SK-MEL-5 (cell line): Measurements from ENCODE around the gene DCAF8. TPM values are rescaled to one million over a fixed set of nuclear protein-coding genes. Genes with fewer than 3 reads are reported as not detected.
A peak's percentile ranks its signal among the peaks of the same experiment; 100 is the strongest.
"Not testable (repeated sequence)": the region's sequence is repeated elsewhere in the genome, so short reads cannot be mapped to it uniquely, and the experiment has no call there.

ENCODE experiments used
- DNase-seq: peaks from one replicate; pipeline ENCODE4 v3.0.0-alpha.2; 2016; ENCODE audit warnings: low read depth, low spot score
- in situ Hi-C: cut with HindIII; loops from 2 replicates; pipeline ENCODE4 v1.10.0; 2016; ENCODE audit warnings: low sequenced_read_pairs, high pct_unique_total_duplicates, low pct_unique_long_range_greater_than_20kb
- polyA plus RNA-seq, 2 experiments: library from polyadenylated mRNA; depleted of rRNA; stranded (reverse); fragments of >200 nt; gene quantifications; 2 replicates each; pipeline ENCODE4 v1.2.3, GENCODE V29; 2015
- total RNA-seq: library from RNA; depleted of rRNA; stranded (reverse); fragments of >200 nt; shearing (Covaris generic); gene quantifications from 2 replicates; pipeline ENCODE4 v1.2.3, GENCODE V29; 2014; rRNA removed

The DCAF8 gene
- 61.5 and 62.1 TPM in 2 replicates for total RNA-seq
- 56.4 and 64.5 TPM in 2 replicates for polyA plus RNA-seq (2015; cell fraction: cytosol; rRNA removed)
- polyA plus RNA-seq (2015; cell fraction: nucleus; rRNA removed), result 650 and 810 TPM in 2 replicates

DNA sequence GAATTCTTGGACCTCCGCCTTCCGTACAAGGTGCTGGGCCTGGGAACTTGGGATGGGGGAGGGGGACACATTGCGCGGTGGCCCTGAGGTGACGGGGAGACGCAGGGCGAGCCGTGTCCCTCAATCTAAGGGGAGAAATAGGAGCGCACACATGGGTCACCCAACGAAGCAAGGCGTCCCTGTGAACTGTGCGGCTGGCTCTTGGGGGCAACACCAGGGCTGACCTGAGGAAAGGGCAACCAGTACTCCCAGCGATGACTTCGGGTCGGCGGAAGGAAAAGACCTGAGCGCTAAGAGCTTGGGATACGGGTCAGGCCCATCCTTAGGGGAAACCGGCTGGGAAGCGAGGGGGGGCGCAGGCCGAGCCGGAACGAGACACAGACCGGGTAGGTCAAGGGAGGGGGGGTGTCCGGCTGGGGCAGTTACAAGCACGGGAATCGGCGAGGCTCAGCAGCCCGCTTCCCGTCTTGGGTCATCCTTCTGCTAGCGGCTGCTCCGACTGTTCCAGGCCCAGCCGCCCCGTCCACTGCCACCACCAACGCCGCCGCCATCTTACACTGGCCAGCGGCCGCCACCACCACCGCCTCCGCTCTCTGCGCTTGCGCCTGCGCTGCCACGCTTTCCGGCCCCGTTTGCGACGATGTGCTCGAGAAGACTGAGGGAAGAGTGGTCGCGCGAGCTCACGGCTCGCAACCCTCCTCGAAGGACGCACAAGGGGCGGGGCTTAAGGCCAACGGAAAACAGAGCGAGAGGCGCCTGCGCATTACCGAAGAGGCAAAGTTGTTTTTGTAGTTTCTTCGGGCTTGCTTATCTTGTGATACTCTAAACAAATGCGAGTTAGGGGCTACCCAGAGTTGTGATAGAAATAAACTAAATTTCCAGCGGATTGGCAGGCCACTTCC lies at the start of gene DCAF8:
Gene DCAF8 (minus strand): TSS at position 657 of the 902 bp plus-strand sequence. CDS start 18,541 bp downstream, outside the sequence.
- in situ Hi-C loops, result no loop called here
- peak; percentile 97 for DNase-seq

DNA sequence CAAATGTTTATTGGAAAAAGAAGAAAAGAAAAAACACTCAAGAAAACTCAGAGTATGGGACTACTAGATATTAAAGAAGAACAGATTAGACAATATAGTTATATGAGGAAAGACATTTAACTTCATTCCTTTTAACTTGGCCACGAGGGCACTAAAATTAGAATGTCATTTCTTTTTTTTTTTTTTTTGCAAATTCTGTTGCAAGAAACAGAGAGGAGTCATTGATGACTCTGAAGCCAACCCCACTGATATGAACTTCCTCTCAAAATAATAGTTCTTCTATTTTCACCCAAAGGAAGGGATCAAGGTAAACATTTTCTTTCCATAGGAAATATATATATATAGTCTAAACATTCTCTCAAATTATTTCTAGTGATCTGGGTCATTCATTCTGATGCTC lies 47.2 kb upstream of the DCAF8 start:
- in situ Hi-C loops, result no loop called here
- DNase-seq, result no peak

DNA sequence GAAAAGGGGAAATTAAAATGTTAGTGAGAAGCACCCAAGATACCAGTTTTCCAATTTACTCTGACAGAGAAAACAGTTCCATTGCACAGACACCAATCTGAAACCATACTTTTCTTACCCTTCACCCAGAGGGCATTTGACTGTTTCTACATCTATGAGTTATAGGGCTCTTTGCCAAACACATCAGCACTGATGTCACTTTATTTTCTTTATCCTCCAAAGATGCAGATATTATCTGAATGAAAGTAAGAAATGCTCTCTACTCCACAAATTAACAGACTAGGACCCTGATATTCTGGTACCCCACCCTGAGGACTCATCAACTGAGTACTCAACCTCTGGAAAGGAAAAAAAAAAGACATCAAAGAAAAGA lies 46.8 kb upstream of the DCAF8 start:
- in situ Hi-C loops, result no loop called here
- no peak for DNase-seq

DNA sequence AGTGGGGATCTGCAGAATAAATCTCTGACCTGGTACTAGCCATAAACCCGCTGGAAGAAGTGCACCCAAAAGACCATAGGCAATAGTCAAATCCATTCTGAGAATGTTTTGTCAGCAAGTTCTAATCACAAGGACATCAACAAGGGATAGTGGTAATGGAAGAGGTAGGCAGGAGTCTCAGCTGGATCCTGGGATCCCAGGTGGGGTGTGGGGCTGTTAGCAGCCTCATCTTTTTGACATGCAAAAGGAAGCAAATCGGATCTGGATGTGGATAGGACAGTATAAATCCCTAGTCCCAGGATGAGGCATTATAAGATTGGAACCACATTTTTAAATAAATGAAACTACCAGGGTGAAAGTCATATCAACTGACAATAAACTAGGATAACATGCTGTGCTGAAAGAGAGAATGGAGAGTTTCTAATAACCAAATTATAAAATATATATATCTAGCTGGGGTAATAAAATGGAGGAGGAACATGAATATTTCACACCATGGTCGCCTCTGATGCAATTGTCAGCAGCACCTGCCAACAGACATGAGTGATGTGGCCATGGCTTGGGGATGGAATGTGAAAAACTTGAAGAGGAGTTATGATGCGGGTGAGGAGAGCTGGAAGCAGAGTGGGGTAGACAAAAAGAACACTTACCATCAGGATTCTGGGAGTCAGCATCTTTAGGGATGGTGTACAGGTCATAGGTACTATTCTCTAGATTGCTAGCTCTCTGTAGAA lies 46.3 kb upstream of the DCAF8 start:
- in situ Hi-C loops, result no loop called here
- no peak for DNase-seq

DNA sequence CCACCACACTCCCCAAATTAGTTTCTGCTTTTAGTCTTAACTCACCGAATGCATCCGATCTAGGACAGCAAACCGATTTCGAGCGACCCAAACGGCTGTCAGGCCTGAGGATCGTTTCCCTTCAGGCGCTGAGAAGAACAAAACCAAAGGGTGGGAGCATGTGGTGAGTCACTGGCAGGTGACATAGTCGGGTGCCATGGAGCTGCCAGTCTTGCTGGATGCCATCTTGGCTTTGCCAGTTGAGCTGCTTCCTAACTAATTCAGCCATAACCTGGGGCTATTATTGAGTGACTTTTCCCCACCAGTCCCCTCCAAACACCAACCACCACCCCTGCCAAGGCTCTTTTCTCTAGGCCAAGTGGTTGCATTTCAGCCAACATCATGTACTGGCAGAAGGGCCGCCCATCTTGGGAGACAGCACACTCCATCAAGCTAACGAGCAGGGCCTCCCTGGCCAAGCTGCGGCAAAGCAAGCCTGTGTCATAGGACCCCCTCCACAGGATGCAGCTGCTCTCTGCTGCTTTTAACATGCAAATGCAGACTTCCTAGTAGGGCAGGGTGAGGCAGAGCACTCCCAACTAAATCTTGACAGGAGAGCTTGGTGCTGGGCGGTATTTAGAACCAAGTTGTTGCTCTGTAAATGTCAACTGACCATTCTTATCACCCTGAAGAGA lies 44.9 kb upstream of the DCAF8 start:
- in situ Hi-C loops, result no loop called here
- peak; percentile 5 for DNase-seq

DNA sequence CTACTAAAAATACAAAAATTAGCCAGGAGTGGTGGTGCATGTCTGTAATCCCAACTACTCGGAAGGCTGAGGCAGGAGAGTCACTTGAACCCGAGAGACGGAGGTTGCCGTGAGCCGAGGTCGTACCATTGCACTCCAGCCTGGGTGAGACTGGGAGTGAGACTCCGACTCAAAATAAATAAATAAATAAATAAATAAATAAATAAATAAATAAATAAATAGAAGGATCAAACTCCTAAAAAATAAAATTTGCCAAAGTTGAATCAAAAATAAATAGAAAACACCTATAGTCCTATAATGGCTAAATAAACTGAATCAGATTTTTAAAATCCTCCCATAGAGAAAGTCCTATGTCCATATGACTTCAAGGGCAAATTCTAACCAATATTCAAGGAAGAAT lies 37.8 kb upstream of the DCAF8 start:
- in situ Hi-C loops, result no loop called here
- no peak for DNase-seq

DNA sequence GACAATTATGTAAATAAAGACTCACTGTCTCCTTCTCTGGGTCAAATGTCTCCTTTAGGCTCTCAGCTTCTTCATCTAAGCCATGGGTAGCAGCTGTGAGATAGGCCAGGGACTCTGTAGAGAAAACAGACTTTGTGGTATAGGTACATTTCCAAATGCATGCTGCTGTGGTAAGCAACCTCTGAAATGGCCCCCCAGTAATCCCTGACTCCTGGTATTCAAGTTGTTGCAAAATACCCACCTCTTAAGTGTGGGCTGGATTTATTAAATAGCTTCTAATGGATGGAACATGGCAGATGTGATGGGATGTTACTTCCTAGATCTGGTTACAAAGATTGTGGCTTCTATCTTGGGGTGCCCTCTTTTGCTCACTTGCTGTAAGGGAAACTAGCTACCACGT lies 33.7 kb upstream of the DCAF8 start:
- in situ Hi-C loops, result no loop called here
- DNase-seq, result no peak

DNA sequence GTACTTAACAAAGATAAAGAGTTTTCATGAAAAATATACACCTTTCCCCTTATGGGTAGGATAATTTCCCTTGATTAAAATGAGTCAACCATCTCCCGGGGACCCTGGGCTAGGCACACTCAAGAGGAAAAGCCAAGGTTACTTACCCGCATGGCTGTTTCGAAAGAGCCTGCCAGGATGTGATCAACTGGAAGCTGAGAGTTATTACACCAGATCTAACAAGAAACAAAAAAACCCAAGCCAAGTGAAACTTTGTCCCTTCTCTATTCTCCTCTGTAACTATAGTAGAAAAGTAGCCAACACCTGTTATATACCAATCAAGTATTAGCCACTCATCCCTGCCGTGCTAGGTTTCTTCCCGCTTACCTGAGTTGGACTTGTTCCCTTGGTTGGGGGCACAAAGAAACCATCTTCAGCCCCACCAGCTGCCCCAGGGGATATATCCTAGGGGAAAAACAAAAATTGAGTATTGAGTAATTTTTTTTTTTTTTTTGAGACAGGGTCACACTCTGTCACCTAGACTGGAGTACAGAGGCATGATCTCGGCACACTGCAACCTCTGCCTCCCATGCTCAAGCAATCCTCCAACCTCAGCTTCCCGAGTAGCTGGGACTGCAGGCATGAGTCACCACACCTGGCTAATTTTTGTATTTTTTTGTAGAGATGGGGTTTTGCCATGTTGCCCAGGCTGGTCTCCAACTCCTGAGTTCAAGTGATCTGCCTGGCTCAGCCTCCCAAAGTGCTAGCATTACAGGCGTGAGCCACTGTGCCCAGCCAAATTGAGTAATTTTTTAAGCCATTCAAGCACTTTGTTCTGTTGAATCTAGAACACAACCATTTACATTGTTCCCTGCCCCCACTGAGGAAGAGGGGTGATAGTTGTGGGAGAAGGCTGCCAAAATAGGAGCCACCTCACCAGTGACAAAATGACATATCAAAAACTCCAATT lies 30.9 kb upstream of the DCAF8 start:
- no peak for DNase-seq
- in situ Hi-C loops, result no loop called here

DNA sequence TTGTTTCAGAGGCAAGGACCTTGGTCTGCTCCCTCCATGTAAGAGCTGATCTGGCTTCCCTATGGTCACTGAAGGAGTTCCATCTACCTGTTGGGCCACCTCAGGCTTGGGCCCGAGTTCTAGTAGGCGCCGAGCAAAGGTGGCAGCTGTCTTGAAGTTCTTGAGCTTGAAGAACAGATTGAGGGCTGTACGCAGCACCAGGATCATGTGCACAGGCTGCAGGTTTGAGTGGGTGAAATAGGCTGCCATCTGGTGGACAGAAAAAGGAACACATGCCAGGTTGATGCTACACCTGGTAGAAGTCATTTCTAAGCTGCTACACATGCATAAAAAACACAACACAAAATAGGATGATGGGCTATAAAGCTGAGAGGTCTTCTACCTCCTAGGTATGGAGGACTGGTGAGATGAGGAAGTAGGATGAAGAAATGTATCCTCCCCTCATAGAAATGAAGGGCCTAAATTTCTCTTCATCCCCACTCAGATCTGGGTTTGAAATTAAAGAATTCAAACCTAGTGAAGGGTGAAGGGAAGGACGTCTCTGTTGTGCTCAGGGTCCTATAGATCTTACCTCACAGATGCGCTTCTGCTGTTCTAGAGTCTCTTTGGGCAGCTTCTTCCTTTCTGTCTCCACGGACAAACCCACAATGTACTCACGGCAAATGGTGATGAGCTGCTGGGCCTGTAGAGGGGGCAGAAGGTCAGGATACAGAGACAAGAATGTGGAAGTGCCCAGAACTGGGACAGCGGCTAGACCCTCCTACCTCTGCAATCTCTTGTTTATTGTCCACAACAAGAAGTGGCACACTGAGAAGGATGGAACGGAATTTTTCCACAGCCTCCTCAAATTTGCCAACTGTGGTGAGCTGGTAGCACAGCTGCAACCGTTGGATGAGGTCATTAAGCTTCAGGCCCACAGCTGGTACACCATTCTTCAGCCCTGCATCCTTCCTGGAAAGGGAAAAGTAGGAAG lies 29.2 kb upstream of the DCAF8 start:
- in situ Hi-C loops, result no loop called here
- DNase-seq, result peak; percentile 72

DNA sequence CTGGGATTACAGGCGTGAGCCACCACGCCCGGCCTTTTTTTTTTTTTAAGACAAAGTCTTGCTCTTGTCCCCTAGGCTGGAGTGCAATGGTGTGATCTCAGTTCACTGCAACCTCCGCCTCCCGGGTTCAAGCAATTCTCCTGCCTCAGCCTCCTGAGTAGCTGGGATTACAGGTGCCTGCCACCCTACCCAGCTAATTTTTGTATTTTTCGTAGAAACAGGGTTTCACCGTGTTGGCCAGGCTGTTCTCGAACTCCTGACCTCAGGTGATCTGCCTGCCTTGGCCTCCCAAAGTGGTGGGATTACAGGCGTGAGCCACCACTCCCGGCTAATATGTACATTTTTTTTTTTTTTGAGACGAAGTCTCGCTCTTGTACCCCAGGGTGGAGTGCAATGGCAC lies 25.4 kb upstream of the DCAF8 start:
- in situ Hi-C loops, result not testable (repeated sequence)

DNA sequence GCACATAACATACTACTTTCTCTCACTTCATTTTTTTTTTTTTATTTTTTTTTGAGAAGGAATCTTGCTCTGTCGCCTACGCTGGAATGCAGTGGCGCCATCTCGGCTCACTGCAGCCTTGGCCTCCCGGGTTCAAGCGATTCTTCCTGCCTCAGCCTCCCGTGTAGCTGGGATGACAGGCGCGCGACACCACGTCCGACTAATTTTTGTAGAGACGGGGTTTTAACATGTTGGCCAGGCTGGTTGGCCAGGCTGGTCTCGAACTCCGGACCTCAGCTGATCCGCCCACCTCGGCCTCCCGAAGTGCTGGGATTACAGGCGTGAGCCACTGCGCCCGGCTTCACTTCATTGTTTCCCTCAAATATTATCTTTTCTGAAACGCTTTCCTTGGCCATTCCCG lies 23.2 kb upstream of the DCAF8 start:
- in situ Hi-C loops, result no loop called here
- no peak for DNase-seq

More for the DNA sequence above, 25.4 kb upstream of the DCAF8 start:
- not testable (repeated sequence) for DNase-seq

DNA sequence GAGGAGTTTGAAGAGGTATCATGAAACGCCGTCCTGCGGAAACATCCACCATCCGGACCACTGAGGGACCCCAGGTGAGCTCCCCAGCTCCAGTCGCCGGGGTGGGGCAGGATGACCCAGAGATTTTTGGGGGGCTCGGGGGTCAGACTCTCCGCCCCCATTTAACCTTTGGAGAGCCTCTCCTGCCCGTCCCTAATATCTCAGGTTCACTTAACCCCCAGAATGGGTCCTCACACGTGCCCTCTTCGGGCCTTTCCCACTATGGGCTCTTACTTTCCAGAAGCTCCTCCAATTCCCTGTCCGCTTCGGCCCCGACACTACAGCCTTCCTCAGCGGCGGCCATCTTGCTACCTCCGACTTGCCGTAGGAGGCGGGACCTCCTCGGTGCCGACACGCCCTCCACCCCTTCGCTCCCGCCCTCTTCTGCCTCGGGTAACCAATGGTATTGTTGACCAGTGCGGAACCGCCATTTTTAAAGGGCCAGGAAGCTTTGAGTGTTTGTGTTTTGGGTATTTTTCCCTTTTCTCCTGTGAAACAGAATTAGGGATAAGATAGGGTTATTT lies 22.5 kb upstream of the DCAF8 start, which contains the start of gene PEX19:
Gene PEX19 (minus strand): TSS at position 352 of the 563 bp plus-strand sequence. CDS start 9 bp downstream, at position 343.
- in situ Hi-C loops, result no loop called here
- DNase-seq, result peak; percentile 89

DNA sequence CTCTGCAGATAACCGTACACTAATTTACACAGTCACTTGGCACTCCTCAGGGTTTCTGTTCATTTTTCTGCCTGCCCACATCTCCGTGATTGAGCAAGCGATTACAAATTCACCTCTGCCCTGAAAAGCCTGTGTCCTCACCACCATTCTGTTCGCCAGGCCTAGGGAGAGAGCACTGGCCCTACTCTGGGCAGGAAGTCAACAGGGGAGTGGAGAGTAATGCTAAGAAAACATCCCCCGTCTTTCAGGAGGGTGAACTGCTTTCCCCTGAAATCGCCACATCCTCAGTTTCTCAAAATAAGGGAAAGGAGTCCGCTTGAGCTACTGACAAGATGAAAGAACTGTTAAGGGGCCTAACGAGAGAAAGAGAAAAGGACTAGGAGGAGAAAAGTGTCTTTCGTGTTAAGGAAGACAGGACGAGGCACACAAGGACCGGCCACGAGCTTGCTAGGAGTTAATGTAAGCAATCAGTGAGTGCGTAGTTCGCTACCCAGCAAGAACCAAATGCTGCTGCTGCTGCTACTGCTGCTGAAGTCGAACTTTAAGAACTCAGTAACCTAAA lies 22.0 kb upstream of the DCAF8 start:
- peak; percentile 6 for DNase-seq
- in situ Hi-C loops, result no loop called here

DNA sequence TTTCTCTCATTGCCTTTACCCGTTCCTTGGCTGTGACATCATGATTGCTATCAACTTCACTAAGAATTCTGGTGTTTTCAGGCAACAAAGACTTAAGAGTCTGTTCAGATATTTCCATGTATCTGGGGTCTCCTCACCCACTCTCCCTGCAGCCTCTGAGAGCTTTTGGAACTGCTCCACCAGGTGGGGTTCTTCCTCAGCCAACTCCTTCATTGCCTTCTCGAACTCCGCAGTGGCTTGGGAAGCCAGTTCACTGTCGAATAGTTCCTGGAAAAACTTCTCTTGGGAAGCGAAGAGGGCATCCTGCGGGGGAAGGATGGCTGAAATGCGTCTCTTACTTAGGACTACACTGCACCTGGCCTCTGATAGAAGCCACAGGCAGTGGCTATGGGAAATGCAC lies 20.5 kb upstream of the DCAF8 start:
- DNase-seq, result no peak
- in situ Hi-C loops, result no loop called here

DNA sequence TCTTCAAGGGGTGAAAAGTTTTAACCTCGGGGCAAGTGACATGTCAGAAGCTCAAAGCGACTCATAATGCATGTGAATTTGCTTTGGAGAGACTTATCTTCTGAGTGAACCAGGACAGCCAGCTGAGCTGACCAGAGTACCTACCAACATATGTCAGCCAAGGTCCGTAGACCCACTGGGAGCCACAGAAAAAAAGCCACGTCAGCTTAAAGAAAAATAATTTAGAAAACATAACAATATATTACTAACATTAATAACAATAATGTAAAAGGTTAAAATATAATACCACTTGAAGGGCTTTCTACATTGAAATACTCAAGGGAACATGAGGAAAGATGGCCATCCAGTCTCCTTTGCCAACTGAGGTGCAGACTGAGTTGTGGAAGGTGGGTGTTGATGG lies 15.6 kb upstream of the DCAF8 start:
- DNase-seq, result no peak
- in situ Hi-C loops, result no loop called here
